Measurements from ENCODE around the gene HAUS5.

HAUS5 gene

GRCh38 chr19:35673121-35673804 is 60.7 kb downstream of the HAUS5 start:
- no peak for DNase-seq
